Gastroesophageal sphincter (tissue), 4 donors: ENCODE data around the gene ZNF57. TPM values are rescaled to one million over a fixed set of nuclear protein-coding genes. Genes with fewer than 3 reads are reported as not detected.
"Not testable (repeated sequence)": the region's sequence is repeated elsewhere in the genome, so short reads cannot be mapped to it uniquely, and the experiment has no call there.

Experiments
- ATAC-seq: fragments of 150-250 bp; one replicate; pipeline ENCODE4 v1.9.1; 2016; ENCODE audit warnings: mild to moderate bottlenecking, moderate library complexity
- H3K27ac ChIP-seq, 4 donors: fragments of 200-600 bp; sonication (generic) in 3 of 4; 1 replicate in 3 of 4; 2 replicates in 1 of 4; pipeline ENCODE4 v1.5.1; 2016 to 2019
- H3K27me3 ChIP-seq: fragments of 200-600 bp; sonication (generic); one replicate; pipeline ENCODE4 v1.5.1; 2019
- H3K36me3 ChIP-seq, 2 donors: fragments of 200-600 bp; sonication (generic); one replicate each; pipeline ENCODE4 v1.5.1; 2019; ENCODE audit warnings: control low read depth in 1 of 2
- H3K4me1 ChIP-seq, 3 donors: fragments of 200-600 bp; sonication (generic); 1 replicate in 2 of 3; 2 replicates in 1 of 3; pipeline ENCODE4 v1.5.1; 2016 to 2019; ENCODE audit warnings: control low read depth in 2 of 3
- H3K4me3 ChIP-seq, 2 donors: fragments of 200-600 bp; sonication (generic); one replicate each; pipeline ENCODE4 v1.5.1; 2019; ENCODE audit warnings: mild to moderate bottlenecking in 1 of 2, moderate library complexity in 1 of 2
- H3K9me3 ChIP-seq, 3 donors: fragments of 200-600 bp; sonication (generic); one replicate each; pipeline ENCODE4 v1.5.1; 2017 to 2019; ENCODE audit warnings: control low read depth in 2 of 3
- EP300 ChIP-seq: sonication (generic); formaldehyde crosslinking; IDR thresholded peaks from one replicate; pipeline ENCODE4 v1.6.1; 2017; ENCODE audit warnings: antibody characterized with exemption, mild to moderate bottlenecking
- POLR2A ChIP-seq, 2 donors: fragments of 450-650 bp; IDR thresholded peaks; one replicate each; pipeline ENCODE4 v1.6.1; 2017; ENCODE audit warnings: antibody characterized with exemption in 2 of 2, mild to moderate bottlenecking in 2 of 2, moderate library complexity in 1 of 2
- POLR2AphosphoS5 ChIP-seq: sonication (generic); formaldehyde crosslinking; IDR thresholded peaks from one replicate; pipeline ENCODE4 v1.6.1; 2017; ENCODE audit warnings: antibody characterized with exemption
- WGBS, 2 donors: methylation state at CpG; one replicate each; pipeline ENCODE4 v1.1.5; 2018; ENCODE audit warnings: low coverage in 1 of 2; 5-methylcytosine and 5-hydroxymethylcytosine counted together
- total RNA-seq, 4 donors: library from RNA; depleted of rRNA; stranded (reverse); fragments of >200 nt; gene quantifications; one replicate each; pipeline ENCODE4 v1.1.0, GENCODE V29; 2016
- TF ChIP-seq, protein P1 (sequence below), 4 experiments: fragments of 200-600 bp in 2 of 4; fragments of 450-650 bp in 2 of 4; sonication (generic) in 1 of 4; IDR thresholded peaks; one replicate each; pipeline ENCODE4 v1.5.1; 2017 to 2019; ENCODE audit warnings: antibody characterized with exemption in 4 of 4, mild to moderate bottlenecking in 2 of 4, moderate library complexity in 2 of 4

Gene ZNF57
- total RNA-seq, 4 donors from 2014 or later = 1.3 to 3.8 (median 2.8) TPM

DNA sequence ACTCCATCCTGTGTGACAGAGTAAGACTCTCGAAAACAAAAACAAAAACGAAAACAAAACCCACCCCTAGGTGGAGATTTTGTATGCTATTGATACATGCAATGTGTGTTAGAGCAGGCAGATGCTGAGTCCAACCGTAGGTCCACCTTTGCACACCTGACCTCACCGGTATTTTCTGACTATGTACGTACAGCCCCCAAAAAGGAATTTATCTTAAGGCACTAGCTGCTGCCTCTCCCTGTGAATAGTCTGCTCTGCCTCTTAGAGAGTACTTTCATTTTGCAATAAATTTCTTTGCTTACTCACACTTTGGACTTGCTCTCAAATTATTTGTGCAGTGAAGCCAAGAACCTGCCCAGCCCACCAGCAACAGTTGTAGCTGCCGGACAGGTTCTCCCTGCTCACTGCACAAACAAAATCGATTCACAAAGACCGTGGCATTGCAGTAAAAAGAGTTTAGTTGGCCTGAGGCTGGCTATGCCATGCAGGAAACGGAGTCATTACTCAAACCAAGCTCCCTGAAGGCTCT is 52.3 kb downstream of the ZNF57 start:
- Histone ChIP-seq H3K4me3 (peak overlapping the region in 1 of 2 donors; percentile 0), H3K27ac (peak overlapping the region in 2 of 4 donors; percentile 11 to 33), H3K27me3 (no peaks in the 10 kb centered on the region), H3K9me3 (no peaks in the 10 kb centered on the region), H3K4me1 (peaks cover 0 to 24% (median 6%) of the 10 kb centered on the region in 3 donors), H3K36me3 (no peaks in the 10 kb centered on the region)
- WGBS, 2 donors = 9 to 26% methylated on average over 7 of the region's 9 CpGs
- ATAC-seq = no peak
- TF ChIP-seq POLR2A (IDR thresholded peaks at IDR 0.05) = no peak
- TF ChIP-seq, protein P1, sequence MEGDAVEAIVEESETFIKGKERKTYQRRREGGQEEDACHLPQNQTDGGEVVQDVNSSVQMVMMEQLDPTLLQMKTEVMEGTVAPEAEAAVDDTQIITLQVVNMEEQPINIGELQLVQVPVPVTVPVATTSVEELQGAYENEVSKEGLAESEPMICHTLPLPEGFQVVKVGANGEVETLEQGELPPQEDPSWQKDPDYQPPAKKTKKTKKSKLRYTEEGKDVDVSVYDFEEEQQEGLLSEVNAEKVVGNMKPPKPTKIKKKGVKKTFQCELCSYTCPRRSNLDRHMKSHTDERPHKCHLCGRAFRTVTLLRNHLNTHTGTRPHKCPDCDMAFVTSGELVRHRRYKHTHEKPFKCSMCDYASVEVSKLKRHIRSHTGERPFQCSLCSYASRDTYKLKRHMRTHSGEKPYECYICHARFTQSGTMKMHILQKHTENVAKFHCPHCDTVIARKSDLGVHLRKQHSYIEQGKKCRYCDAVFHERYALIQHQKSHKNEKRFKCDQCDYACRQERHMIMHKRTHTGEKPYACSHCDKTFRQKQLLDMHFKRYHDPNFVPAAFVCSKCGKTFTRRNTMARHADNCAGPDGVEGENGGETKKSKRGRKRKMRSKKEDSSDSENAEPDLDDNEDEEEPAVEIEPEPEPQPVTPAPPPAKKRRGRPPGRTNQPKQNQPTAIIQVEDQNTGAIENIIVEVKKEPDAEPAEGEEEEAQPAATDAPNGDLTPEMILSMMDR (IDR thresholded peaks at IDR 0.05) = no peak
- TF ChIP-seq POLR2AphosphoS5 = no peak
- no peak for TF ChIP-seq EP300

DNA sequence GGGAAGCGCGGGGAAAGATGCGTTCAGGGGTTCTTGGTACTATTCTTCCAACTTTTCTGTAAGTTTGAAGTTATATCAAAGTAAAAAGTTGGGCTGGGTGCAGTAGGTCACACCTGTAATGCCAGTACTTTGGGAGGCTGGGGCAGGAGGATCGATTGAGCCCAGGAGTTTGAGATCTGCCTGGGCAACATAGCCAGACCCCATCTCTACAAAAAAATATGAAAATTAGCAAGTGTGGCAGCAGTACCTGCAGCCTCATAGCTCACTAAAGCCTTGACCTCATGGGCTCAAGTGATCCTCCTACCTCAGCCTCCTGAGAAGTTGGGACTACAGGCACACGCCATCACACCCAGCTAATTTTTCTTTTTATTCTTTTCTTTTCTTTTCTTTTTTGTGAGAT is 56.4 kb downstream of the ZNF57 start:
- Histone ChIP-seq H3K36me3 (no peaks in the 10 kb centered on the region), H3K4me1 (peaks cover 0 to 17% (median 0%) of the 10 kb centered on the region in 3 donors), H3K27me3 (no peaks in the 10 kb centered on the region), H3K9me3 (no peaks in the 10 kb centered on the region), H3K27ac (no peak overlapping the region), H3K4me3 (no peak overlapping the region)
- TF ChIP-seq POLR2AphosphoS5 (no peak), EP300 (no peak), POLR2A (IDR thresholded peaks at IDR 0.05) (no peak)
- TF ChIP-seq, protein P1 (IDR thresholded peaks at IDR 0.05) = no peak
- no peak for ATAC-seq
- 90 to 94% methylated on average over 3 to 5 of the region's 5 CpGs for WGBS, 2 donors

DNA sequence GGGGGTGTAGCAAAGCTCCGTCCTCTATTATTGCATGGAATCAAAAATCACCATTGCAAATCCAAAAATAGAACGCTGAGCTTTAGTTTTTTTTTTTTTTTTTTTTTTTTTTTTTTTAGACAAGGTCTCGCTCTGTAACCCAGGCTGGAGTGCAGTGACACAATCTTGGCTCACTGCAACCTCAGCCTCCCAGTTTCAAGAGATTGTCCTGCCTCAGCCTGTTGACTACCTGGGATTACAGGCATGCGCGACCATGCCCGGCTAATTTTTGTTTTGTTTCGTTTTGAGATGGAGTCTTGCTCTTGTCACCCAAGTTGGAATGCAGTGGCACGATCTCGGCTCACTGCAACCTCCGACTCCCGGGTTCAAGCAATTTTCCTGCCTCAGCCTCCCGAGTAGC is 59.4 kb downstream of the ZNF57 start:
- 55 to 68% methylated on average over 2 to 7 of the region's 12 CpGs for WGBS, 2 donors
- Histone ChIP-seq H3K27ac (no peak overlapping the region), H3K36me3 (no peaks in the 10 kb centered on the region), H3K4me3 (no peak overlapping the region), H3K27me3 (no peaks in the 10 kb centered on the region), H3K9me3 (no peaks in the 10 kb centered on the region), H3K4me1 (peaks cover 0 to 10% (median 0%) of the 10 kb centered on the region in 3 donors)
- ATAC-seq = no peak
- TF ChIP-seq, protein P1 (IDR thresholded peaks at IDR 0.05) = no peak
- TF ChIP-seq POLR2A (IDR thresholded peaks at IDR 0.05) (no peak), POLR2AphosphoS5 (no peak), EP300 (no peak)

DNA sequence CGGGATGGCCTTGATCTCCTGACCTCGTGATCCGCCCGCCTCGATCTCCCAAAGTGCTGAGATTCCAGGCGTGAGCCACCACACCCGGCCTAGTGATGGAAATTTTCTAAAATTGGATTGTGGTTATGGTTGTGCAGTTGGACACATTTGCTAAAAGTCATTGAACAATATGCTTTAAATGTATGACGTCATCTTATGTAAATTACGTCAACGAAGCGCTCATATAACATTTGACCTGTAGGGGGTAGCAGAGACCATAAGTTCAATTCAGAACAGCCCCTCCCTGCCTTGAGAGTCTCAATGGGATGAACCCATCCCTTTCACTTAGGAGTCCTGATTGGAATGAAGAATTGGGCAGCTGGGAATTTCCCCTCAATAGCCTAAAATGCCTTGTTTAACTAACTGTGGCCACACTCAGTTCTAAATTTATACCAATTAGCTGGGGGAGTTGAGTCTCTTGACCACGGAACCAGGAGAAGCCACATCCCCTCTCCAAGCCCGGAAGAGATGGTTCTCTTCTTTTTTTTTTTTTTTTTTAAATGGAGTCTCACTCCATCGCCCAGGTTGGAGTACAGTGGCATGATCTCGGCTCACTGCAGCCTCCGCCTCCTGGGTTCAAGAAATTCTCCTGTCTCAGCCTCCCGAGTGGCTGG is 61.4 kb downstream of the ZNF57 start:
- no peaks in the 10 kb centered on the region for H3K9me3 ChIP-seq
- no peak overlapping the region for H3K27ac ChIP-seq
- peaks cover 0 to 10% (median 0%) of the 10 kb centered on the region in 3 donors for H3K4me1 ChIP-seq
- TF ChIP-seq POLR2A (IDR thresholded peaks at IDR 0.05) (no peak), EP300 (no peak), POLR2AphosphoS5 (peak; percentile 19)
- TF ChIP-seq, protein P1 (IDR thresholded peaks at IDR 0.05) = peak in 3 of 4 experiments; percentile 74 to 97 (median 95)
- peak overlapping the region in 1 of 2 donors; percentile 31 for H3K4me3 ChIP-seq
- ATAC-seq = peak; percentile 81
- H3K27me3 ChIP-seq = no peaks in the 10 kb centered on the region
- no peaks in the 10 kb centered on the region for H3K36me3 ChIP-seq
- 17 to 22% methylated on average over 6 to 13 of the region's 17 CpGs for WGBS, 2 donors

DNA sequence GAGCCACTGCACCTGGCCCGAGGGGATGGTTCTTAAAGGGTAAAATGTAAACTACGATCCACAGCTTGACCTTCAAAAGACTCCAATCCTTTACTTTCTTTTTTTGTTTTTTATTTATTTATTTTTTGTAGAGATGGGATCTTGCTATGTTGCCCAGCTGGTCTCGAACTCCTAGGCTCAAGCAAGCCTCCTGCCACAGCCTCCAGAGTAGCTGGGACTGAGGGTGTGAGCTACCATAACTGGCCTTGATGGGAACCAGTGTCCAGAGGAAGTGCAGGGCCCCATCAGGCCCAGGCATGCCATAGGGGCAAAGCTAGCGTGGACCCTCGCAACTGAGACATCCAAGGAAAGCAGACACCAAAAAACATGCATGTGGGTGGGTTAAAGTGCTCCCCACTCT is 62.4 kb downstream of the ZNF57 start:
- no peak overlapping the region for H3K27ac ChIP-seq
- ATAC-seq = no peak
- H3K9me3 ChIP-seq = no peaks in the 10 kb centered on the region
- TF ChIP-seq EP300 (no peak), POLR2AphosphoS5 (no peak), POLR2A (IDR thresholded peaks at IDR 0.05) (no peak)
- TF ChIP-seq, protein P1 (IDR thresholded peaks at IDR 0.05) = no peak
- H3K4me3 ChIP-seq = no peak overlapping the region
- no peaks in the 10 kb centered on the region for H3K36me3 ChIP-seq
- H3K27me3 ChIP-seq = no peaks in the 10 kb centered on the region
- peaks cover 0 to 13% (median 0%) of the 10 kb centered on the region in 3 donors for H3K4me1 ChIP-seq
- 79 to 82% methylated on average over 2 to 4 of the region's 5 CpGs for WGBS, 2 donors

DNA sequence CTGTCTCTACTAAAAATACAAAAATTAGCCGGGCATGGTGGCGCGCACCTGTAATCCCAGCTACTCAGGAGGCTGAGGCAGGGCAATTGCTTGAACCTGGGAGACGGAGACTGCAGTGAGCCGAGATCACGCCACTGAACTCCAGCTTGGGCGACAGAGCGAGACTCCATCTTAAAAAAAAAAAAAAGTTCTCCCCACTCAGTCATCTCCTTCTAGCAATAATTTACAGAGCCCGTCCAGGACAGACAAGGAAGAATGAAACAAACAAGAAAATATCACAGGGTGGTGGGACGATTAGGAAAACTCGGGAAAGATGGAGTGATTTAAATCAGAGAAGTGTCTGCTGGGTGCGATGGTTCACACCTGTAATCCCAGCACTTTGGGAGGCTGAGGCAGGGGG is 62.9 kb downstream of the ZNF57 start:
- not testable (repeated sequence) for H3K36me3 ChIP-seq, ATAC-seq, H3K4me3 ChIP-seq, H3K27ac ChIP-seq, H3K9me3 ChIP-seq, H3K27me3 ChIP-seq
- peaks cover 0 to 19% (median 0%) of the 10 kb centered on the region in 3 donors for H3K4me1 ChIP-seq
- 49 to 71% methylated on average over 3 to 10 of the region's 12 CpGs for WGBS, 2 donors
